B cell (primary cell): Measurements from ENCODE around the gene F12. TPM values are rescaled to one million over a fixed set of nuclear protein-coding genes. Genes with fewer than 3 reads are reported as not detected.

ENCODE experiments used
- ATAC-seq: fragments of 200-7000 bp; cut with Tn5 transposase; one replicate; pipeline ENCODE4 v1.10.0; 2021; ENCODE audit warnings: low read depth, mild to moderate bottlenecking, moderate number of reproducible peaks, moderate library complexity
- CTCF ChIA-PET: fragments of 350-600 bp; sonication (Branson Sonifier 250); formaldehyde crosslinking; loops from one replicate; lab custom pipeline; 2021; ENCODE audit warnings: antibody characterized with exemption, inconsistent platforms; lab: Charles Lee
- POLR2A ChIA-PET: fragments of 350-600 bp; sonication (Branson Sonifier 250); formaldehyde crosslinking; loops from one replicate; lab custom pipeline; 2021; ENCODE audit warnings: antibody characterized with exemption; lab: Charles Lee
- DNase-seq: peaks from one replicate; pipeline ENCODE4 v3.0.0; 2013
- H2AFZ ChIP-seq: 2 replicates; pipeline ENCODE4 v1.6.1; 2012; ENCODE audit warnings: mild to moderate bottlenecking, low read depth, low read length; ENCODE audit not compliant: insufficient read depth, poor library complexity, severe bottlenecking
- H3K27ac ChIP-seq, 2 donors: 1 replicate in 1 of 2; 2 replicates in 1 of 2; pipeline ENCODE4 v1.5.1; 2012 to 2013; ENCODE audit warnings: low read length in 2 of 2, mild to moderate bottlenecking in 2 of 2, moderate library complexity in 1 of 2
- H3K27me3 ChIP-seq, 4 experiments: fragments of 200-600 bp in 1 of 4; sonication (generic) in 1 of 4; replicated peaks in 1 of 4; 1 replicate in 2 of 4; 2 replicates in 2 of 4; pipeline versions ENCODE4 v1.6.1 to v1.7.0; 2013 to 2016; ENCODE audit warnings: low read length in 3 of 4, mild to moderate bottlenecking in 2 of 4, mixed read lengths in 1 of 4, moderate library complexity in 1 of 4; ENCODE audit not compliant: insufficient read depth in 4 of 4, control insufficient read depth in 3 of 4; ENCODE audit errors: control extremely low read depth in 1 of 4
- H3K36me3 ChIP-seq, 2 experiments: replicated peaks in 1 of 2; 1 replicate in 1 of 2; 2 replicates in 1 of 2; pipeline versions ENCODE4 v1.6.1 to v1.7.1; 2013; ENCODE audit warnings: low read length in 1 of 2; ENCODE audit not compliant: insufficient read depth in 2 of 2, control insufficient read depth in 1 of 2; ENCODE audit errors: control extremely low read depth in 1 of 2, extremely low read depth in 1 of 2
- H3K4me1 ChIP-seq, 2 donors: fragments of 200-600 bp in 1 of 2; sonication (generic) in 1 of 2; 1 replicate in 1 of 2; 2 replicates in 1 of 2; pipeline versions ENCODE4 v1.5.1 to v1.6.1; 2013 to 2017; ENCODE audit warnings: low read length in 2 of 2; ENCODE audit not compliant: control insufficient read depth in 2 of 2, insufficient read depth in 2 of 2
- H3K4me2 ChIP-seq: replicated peaks from 2 replicates; pipeline ENCODE3; 2012; ENCODE audit warnings: mild to moderate bottlenecking, low read depth, low read length; ENCODE audit not compliant: poor library complexity, severe bottlenecking
- H3K4me3 ChIP-seq, 5 experiments: fragments of 200-600 bp in 1 of 5; sonication (generic) in 1 of 5; 1 replicate in 3 of 5; 2 replicates in 2 of 5; pipeline versions ENCODE4 v1.5.1 to v1.7.0; 2011 to 2016; ENCODE audit warnings: low read length in 4 of 5, mild to moderate bottlenecking in 4 of 5, low read depth in 2 of 5, control low read depth in 1 of 5, moderate library complexity in 1 of 5; ENCODE audit not compliant: insufficient read depth in 1 of 5; ENCODE audit errors: control extremely low read depth in 1 of 5, extremely low read depth in 1 of 5
- H3K79me2 ChIP-seq: fragments of 200-600 bp; sonication (generic); one replicate; pipeline ENCODE4 v1.6.0; 2016; ENCODE audit warnings: low read length; ENCODE audit not compliant: control insufficient read depth, insufficient read depth
- H3K9ac ChIP-seq: fragments of 200-600 bp; sonication (generic); 2 replicates; pipeline ENCODE4 v1.6.1; 2017; ENCODE audit warnings: mild to moderate bottlenecking, low read length, moderate library complexity
- H3K9me3 ChIP-seq, 3 donors: one replicate each; pipeline versions ENCODE4 v1.6.1 to v1.7.1; 2013; ENCODE audit warnings: low read length in 2 of 3; ENCODE audit not compliant: control insufficient read depth in 2 of 3, insufficient read depth in 1 of 3; ENCODE audit errors: control extremely low read depth in 1 of 3
- H4K20me1 ChIP-seq: 2 replicates; pipeline ENCODE4 v1.6.0; 2012; ENCODE audit warnings: mild to moderate bottlenecking, low read length; ENCODE audit not compliant: insufficient read depth, control insufficient read depth, poor library complexity, severe bottlenecking
- H3K27ac Mint-ChIP-seq: one replicate; pipeline ENCODE4 v1.8.0; 2021; ENCODE audit warnings: mixed read lengths
- H3K27me3 Mint-ChIP-seq: one replicate; pipeline ENCODE4 v1.8.0; 2021; ENCODE audit warnings: mixed read lengths
- H3K4me1 Mint-ChIP-seq: one replicate; pipeline ENCODE4 v1.8.0; 2021; ENCODE audit warnings: mixed read lengths
- H3K4me3 Mint-ChIP-seq: one replicate; pipeline ENCODE4 v1.8.0; 2021; ENCODE audit warnings: mixed read lengths
- H3K9me3 Mint-ChIP-seq: one replicate; pipeline ENCODE4 v1.8.0; 2022; ENCODE audit warnings: mixed read lengths; ENCODE audit not compliant: insufficient read depth
- EZH2 ChIP-seq: IDR thresholded peaks from 2 replicates; pipeline ENCODE4 v1.6.1; 2012; ENCODE audit warnings: borderline replicate concordance, low read depth, mild to moderate bottlenecking, moderate library complexity, low read length; ENCODE audit not compliant: insufficient read depth, poor library complexity, severe bottlenecking
- WGBS: methylation state at CpG from one replicate; pipeline ENCODE4 v1.1.5; 2013; ENCODE audit warnings: missing lambda C conversion rate; ENCODE audit not compliant: insufficient coverage; 5-methylcytosine and 5-hydroxymethylcytosine counted together
- intact Hi-C: fragments of 100-400 bp; cut with micrococcal nuclease; formaldehyde crosslinking; loops from one replicate; pipeline ENCODE4 v1.10.0; 2022
- polyA plus RNA-seq: library from polyadenylated mRNA; depleted of rRNA; stranded (reverse); fragments of >200 nt; gene quantifications from 2 replicates; pipeline ENCODE4 v1.2.3, GENCODE V29; 2012
- total RNA-seq, 2 donors: library from RNA; stranded (reverse); fragments of 120-200 nt in 1 of 2; gene quantifications; 1 replicate in 1 of 2; 2 replicates in 1 of 2; pipeline versions ENCODE4 v1.2.3 to v1.2.4, GENCODE V29; 2013 to 2022
- TF ChIP-seq, protein P1 (sequence below): fragments of 200-600 bp; IDR thresholded peaks from one replicate; pipeline ENCODE4 v1.8.0; 2022; ENCODE audit warnings: antibody characterized with exemption, mild to moderate bottlenecking

F12 gene
- total and polyA plus RNA-seq, 2 donors (not counting 1 experiment from before 2014, with no cell fraction given): 3.1 TPM; not detected in 1

- peaks cover 20% of the 10 kb centered on the region for H4K20me1 ChIP-seq
- ATAC-seq (no peak), DNase-seq (no peak)
- no peak overlapping the region for H3K4me2 ChIP-seq
- H2AFZ ChIP-seq: no peak overlapping the region
- intact Hi-C loops: loop anchor here (2.0 kb wide), 1 partner anchor 145 kb away; no protein-coding TSS in a partner anchor
- CTCF ChIA-PET: interaction anchor here (1.0 to 21.3 kb wide), 14 partner anchors 12 to 150 kb away, joined by 3 to 628 read pairs (median 7); partner anchors contain the start of genes DBN1, DOK3, F12 and GRK6
- H3K4me3 ChIP-seq: no peak overlapping the region
- Mint-ChIP-seq H3K9me3 (no peaks in the 10 kb centered on the region), H3K27me3 (no peaks in the 10 kb centered on the region), H3K4me1 (peaks cover 18% of the 10 kb centered on the region), H3K4me3 (no peak overlapping the region), H3K27ac (no peak overlapping the region)
- H3K9me3 ChIP-seq: peaks cover 0 to 4% (median 0%) of the 10 kb centered on the region in 3 donors
- no peaks in the 10 kb centered on the region for H3K27me3 ChIP-seq
- no peak overlapping the region for H3K9ac ChIP-seq
- peaks cover 4% of the 10 kb centered on the region for H3K79me2 ChIP-seq
- no peak overlapping the region for H3K27ac ChIP-seq
- POLR2A ChIA-PET: interaction anchor here (0.5 to 6.7 kb wide), 5 partner anchors 20 to 140 kb away, joined by 3 to 87 read pairs (median 4); no protein-coding TSS in a partner anchor
- peaks cover 15 to 26% of the 10 kb centered on the region in 2 donors for H3K4me1 ChIP-seq
- 96% methylated on average over 17 of the region's 20 CpGs for WGBS
- TF ChIP-seq, protein P1, sequence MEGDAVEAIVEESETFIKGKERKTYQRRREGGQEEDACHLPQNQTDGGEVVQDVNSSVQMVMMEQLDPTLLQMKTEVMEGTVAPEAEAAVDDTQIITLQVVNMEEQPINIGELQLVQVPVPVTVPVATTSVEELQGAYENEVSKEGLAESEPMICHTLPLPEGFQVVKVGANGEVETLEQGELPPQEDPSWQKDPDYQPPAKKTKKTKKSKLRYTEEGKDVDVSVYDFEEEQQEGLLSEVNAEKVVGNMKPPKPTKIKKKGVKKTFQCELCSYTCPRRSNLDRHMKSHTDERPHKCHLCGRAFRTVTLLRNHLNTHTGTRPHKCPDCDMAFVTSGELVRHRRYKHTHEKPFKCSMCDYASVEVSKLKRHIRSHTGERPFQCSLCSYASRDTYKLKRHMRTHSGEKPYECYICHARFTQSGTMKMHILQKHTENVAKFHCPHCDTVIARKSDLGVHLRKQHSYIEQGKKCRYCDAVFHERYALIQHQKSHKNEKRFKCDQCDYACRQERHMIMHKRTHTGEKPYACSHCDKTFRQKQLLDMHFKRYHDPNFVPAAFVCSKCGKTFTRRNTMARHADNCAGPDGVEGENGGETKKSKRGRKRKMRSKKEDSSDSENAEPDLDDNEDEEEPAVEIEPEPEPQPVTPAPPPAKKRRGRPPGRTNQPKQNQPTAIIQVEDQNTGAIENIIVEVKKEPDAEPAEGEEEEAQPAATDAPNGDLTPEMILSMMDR: peak; percentile 33
- TF ChIP-seq EZH2: no peak
- no peaks in the 10 kb centered on the region for H3K36me3 ChIP-seq
Measured at GRCh38 chr5:177457852-177458681, 48.7 kb upstream of the F12 start.
